Endothelial cell of umbilical vein (primary cell): ENCODE results near the gene ACER1. TPM values are rescaled to one million over a fixed set of nuclear protein-coding genes. Genes with fewer than 3 reads are reported as not detected.

Experiments used
- BruUV-seq: library from RNA; stranded (reverse); fragments of 400-500 nt; replicated peaks from 2 replicates; lab custom pipeline; 2021; lab: Mats Ljungman, UMichigan
- CTCF ChIA-PET: fragments of 300-600, 350-600 bp; sonication (Branson Sonifier 250); formaldehyde crosslinking; loops from one replicate; lab custom pipeline; 2021; ENCODE audit warnings: antibody characterized with exemption, inconsistent platforms; lab: Charles Lee
- POLR2A ChIA-PET: fragments of 300-600, 350-600 bp; sonication (Branson Sonifier 250); formaldehyde crosslinking; loops from one replicate; lab custom pipeline; 2021; ENCODE audit warnings: antibody characterized with exemption, inconsistent platforms; lab: Charles Lee
- DNase-seq: peaks from one replicate; pipeline ENCODE4 v3.0.0-alpha.2; 2011; ENCODE audit warnings: low read depth, low spot score
- FAIRE-seq: peaks from 2 replicates; lab custom pipeline; 2011; peaks lifted over from hg19 to GRCh38; lab: Jason Lieb, UNC
- H2AFZ ChIP-seq: 2 replicates; pipeline ENCODE4 v1.6.0; 2012; ENCODE audit warnings: low read depth, low read length, control low read depth, inconsistent platforms
- H3K27ac ChIP-seq: 2 replicates; pipeline ENCODE4 v1.5.1; 2011; ENCODE audit warnings: low read depth, mild to moderate bottlenecking, control low read depth, low read length, moderate library complexity; ENCODE audit not compliant: insufficient read depth
- H3K27me3 ChIP-seq, 2 experiments: 2 replicates each; pipeline versions ENCODE4 v1.6.0 to v1.6.1; 2011; ENCODE audit warnings: low read length in 2 of 2, mixed read lengths in 1 of 2; ENCODE audit not compliant: control insufficient read depth in 2 of 2, insufficient read depth in 2 of 2
- H3K36me3 ChIP-seq, 2 experiments: 2 replicates in 1 of 2; 3 replicates in 1 of 2; pipeline ENCODE4 v1.5.1; 2011; ENCODE audit warnings: low read length in 2 of 2, mild to moderate bottlenecking in 1 of 2, moderate library complexity in 1 of 2; ENCODE audit not compliant: control insufficient read depth in 2 of 2, insufficient read depth in 2 of 2; ENCODE audit errors: extremely low read depth in 1 of 2
- H3K4me1 ChIP-seq: 3 replicates; pipeline ENCODE4 v1.5.1; 2011; ENCODE audit warnings: mild to moderate bottlenecking, low read length; ENCODE audit not compliant: control insufficient read depth, insufficient read depth; ENCODE audit errors: extremely low read depth
- H3K4me2 ChIP-seq: 2 replicates; pipeline ENCODE4 v1.6.1; 2011; ENCODE audit warnings: low read length, control low read depth, mixed read lengths; ENCODE audit not compliant: insufficient read depth
- H3K4me3 ChIP-seq, 3 experiments: fragments of 200-600 bp in 1 of 3; sonication (generic), shearing (Covaris generic) in 1 of 3; replicated peaks in 1 of 3; 2 replicates each; pipeline ENCODE4 v1.5.1; 2011 to 2016; ENCODE audit warnings: control low read depth in 3 of 3, low read length in 3 of 3, mild to moderate bottlenecking in 2 of 3, inconsistent platforms in 1 of 3, low read depth in 1 of 3, moderate library complexity in 1 of 3; ENCODE audit not compliant: insufficient read depth in 1 of 3
- H3K79me2 ChIP-seq: 2 replicates; pipeline ENCODE4 v1.6.0; 2012; ENCODE audit warnings: low read length, inconsistent platforms; ENCODE audit not compliant: control insufficient read depth, insufficient read depth
- H3K9ac ChIP-seq: replicated peaks from 2 replicates; pipeline ENCODE3; 2011; ENCODE audit warnings: low read length, control low read depth; ENCODE audit not compliant: insufficient read depth; ENCODE audit errors: extremely low read depth
- H3K9me1 ChIP-seq: replicated peaks from 3 replicates; pipeline ENCODE4 v1.6.0; 2011; ENCODE audit warnings: mild to moderate bottlenecking, low read length; ENCODE audit not compliant: control insufficient read depth, insufficient read depth; ENCODE audit errors: extremely low read depth
- H3K9me3 ChIP-seq: replicated peaks from 2 replicates; pipeline ENCODE4 v1.5.1; 2012; ENCODE audit warnings: low read length, inconsistent platforms; ENCODE audit not compliant: control insufficient read depth, insufficient read depth
- H4K20me1 ChIP-seq: replicated peaks from 2 replicates; pipeline ENCODE3; 2011; ENCODE audit warnings: mild to moderate bottlenecking, low read length; ENCODE audit not compliant: control insufficient read depth, insufficient read depth; ENCODE audit errors: extremely low read depth
- CTCF ChIP-seq, 2 donors: IDR thresholded peaks; 1 replicate in 1 of 2; 2 replicates in 1 of 2; pipeline ENCODE4 v1.5.1; 2011; ENCODE audit warnings: low read length in 2 of 2, mild to moderate bottlenecking in 2 of 2, moderate library complexity in 2 of 2, control low read depth in 1 of 2, inconsistent platforms in 1 of 2, low read depth in 1 of 2; ENCODE audit not compliant: insufficient read depth in 1 of 2; ENCODE audit errors: extremely low read depth in 1 of 2
- EZH2 ChIP-seq: IDR thresholded peaks from 2 replicates; pipeline ENCODE4 v1.6.1; 2012; ENCODE audit warnings: borderline replicate concordance, low read depth, mild to moderate bottlenecking, moderate library complexity, low read length, inconsistent platforms; ENCODE audit not compliant: severe bottlenecking
- FOS ChIP-seq: IDR thresholded peaks from 2 replicates; pipeline ENCODE4 v1.6.1; 2011; ENCODE audit warnings: mild to moderate bottlenecking, low read length, moderate library complexity, borderline replicate concordance; ENCODE audit not compliant: insufficient read depth
- GATA2 ChIP-seq: IDR thresholded peaks from 2 replicates; pipeline ENCODE4 v1.7.0; 2011; ENCODE audit warnings: low read depth, mild to moderate bottlenecking, moderate library complexity, mixed read lengths, low read length; ENCODE audit not compliant: insufficient read length, insufficient read depth
- JUN ChIP-seq: IDR thresholded peaks from 2 replicates; pipeline ENCODE4 v1.6.1; 2011; ENCODE audit warnings: borderline replicate concordance, low read depth; ENCODE audit not compliant: insufficient read length, insufficient read depth
- MAX ChIP-seq: IDR thresholded peaks from 2 replicates; pipeline ENCODE4 v1.6.1; 2011; ENCODE audit not compliant: insufficient read depth, insufficient read length
- MYC ChIP-seq: IDR thresholded peaks from one replicate; pipeline ENCODE4 v1.6.1; 2011; ENCODE audit warnings: mild to moderate bottlenecking, low read depth, low read length
- POLR2A ChIP-seq: IDR thresholded peaks from 2 replicates; pipeline ENCODE4 v1.6.1; 2012; ENCODE audit warnings: low read depth, mild to moderate bottlenecking, control low read depth, low read length
- dilution Hi-C: fragments of 300-500 bp; cut with MboI; formaldehyde crosslinking; loops from one replicate; pipeline ENCODE4 v1.15.0; 2019; ENCODE audit warnings: low sequenced_read_pairs; ENCODE audit not compliant: extremely low pct_ligation_motif_present
- intact Hi-C: fragments of 100-400 bp; cut with micrococcal nuclease; formaldehyde crosslinking; loops from one replicate; pipeline ENCODE4 v1.10.0; 2022
- polyA plus RNA-seq, 4 experiments: library from polyadenylated mRNA; depleted of rRNA in 3 of 4; stranded (reverse) in 3 of 4; unstranded in 1 of 4; fragments of >200 nt; gene quantifications; 2 replicates each; pipeline versions ENCODE4 v1.2.1 to v1.2.3, GENCODE V29; 2011 to 2012; ENCODE audit warnings: missing spikeins in 1 of 4
- total RNA-seq: library from RNA; stranded (reverse); gene quantifications from 2 replicates; pipeline ENCODE4 v1.2.3, GENCODE V29; 2021

ACER1 gene
- total and polyA plus RNA-seq, 2 donors (not counting 3 experiments of a cell fraction or from before 2014, with no cell fraction given) = 0.04 TPM; not detected in 1

GRCh38 chr19:6262519-6262918, 70.9 kb downstream of the ACER1 start:
- no peaks in the 10 kb centered on the region for H3K9me1 ChIP-seq
- BruUV-seq = no TSS peak
- H4K20me1 ChIP-seq = no peaks in the 10 kb centered on the region
- H3K4me3 ChIP-seq = no peak overlapping the region
- dilution Hi-C loops = no loop called here
- H3K27ac ChIP-seq = no peak overlapping the region
- ChIA-PET CTCF (interaction anchor here (3.2 to 3.9 kb wide), 2 partner anchors 9 to 43 kb away, joined by 25 to 34 read pairs; no protein-coding TSS in a partner anchor), POLR2A (no interaction called here)
- no peak overlapping the region for H3K4me2 ChIP-seq
- peaks cover 55% of the 10 kb centered on the region for H3K79me2 ChIP-seq
- H2AFZ ChIP-seq = no peak overlapping the region
- peaks cover 1 to 36% of the 10 kb centered on the region in 2 experiments for H3K36me3 ChIP-seq
- H3K9ac ChIP-seq = no peak overlapping the region
- H3K27me3 ChIP-seq = no peaks in the 10 kb centered on the region
- H3K4me1 ChIP-seq = no peaks in the 10 kb centered on the region
- H3K9me3 ChIP-seq = no peaks in the 10 kb centered on the region
- TF ChIP-seq CTCF (IDR thresholded peaks at IDR 0.05; ENCODE audit: extremely low read depth in 1 of 2, insufficient read depth in 1 of 2, low read depth in 1 of 2, low read length in 2 of 2) = no peak
- TF ChIP-seq GATA2 = no peak
- no peak for TF ChIP-seq MAX
- no peak for TF ChIP-seq EZH2
- TF ChIP-seq JUN = no peak
- no peak for TF ChIP-seq POLR2A
- TF ChIP-seq FOS = no peak
- no peak for TF ChIP-seq MYC
- intact Hi-C loops = no loop called here
- FAIRE-seq (no peak), DNase-seq (no peak)
